Activated CD4-positive, alpha-beta memory T cell treated with anti-CD3 and anti-CD28 coated beads for 36 hours (primary cell): Measurements from ENCODE around the gene MCL1. TPM values are rescaled to one million over a fixed set of nuclear protein-coding genes. Genes with fewer than 3 reads are reported as not detected.
"Not testable (repeated sequence)": the region's sequence is repeated elsewhere in the genome, so short reads cannot be mapped to it uniquely, and the experiment has no call there.

Experiments
- CTCF ChIA-PET: fragments of 350-600 bp; sonication (Branson Sonifier 250); formaldehyde crosslinking; loops from one replicate; lab custom pipeline; 2021; ENCODE audit warnings: antibody characterized with exemption, inconsistent platforms; lab: Charles Lee
- POLR2A ChIA-PET: fragments of 350-600 bp; sonication (Branson Sonifier 250); formaldehyde crosslinking; loops from one replicate; lab custom pipeline; 2021; ENCODE audit warnings: antibody characterized with exemption; lab: Charles Lee
- DNase-seq: peaks from one replicate; pipeline ENCODE4 v3.0.0-alpha.2; 2020
- H3K27ac Mint-ChIP-seq: one replicate; pipeline ENCODE4 v1.8.0; 2021; ENCODE audit warnings: mixed read lengths
- H3K27me3 Mint-ChIP-seq: one replicate; pipeline ENCODE4 v1.8.0; 2021; ENCODE audit warnings: mixed read lengths
- H3K36me3 Mint-ChIP-seq: one replicate; pipeline ENCODE4 v1.8.0; 2021; ENCODE audit warnings: mixed read lengths
- H3K4me1 Mint-ChIP-seq: one replicate; pipeline ENCODE4 v1.8.0; 2021; ENCODE audit warnings: low read depth, mixed read lengths
- H3K4me3 Mint-ChIP-seq: one replicate; pipeline ENCODE4 v1.8.0; 2021; ENCODE audit warnings: mild to moderate bottlenecking, mixed read lengths
- H3K9me3 Mint-ChIP-seq: one replicate; pipeline ENCODE4 v1.8.0; 2021; ENCODE audit warnings: mixed read lengths
- intact Hi-C: fragments of 100-400 bp; cut with micrococcal nuclease; formaldehyde crosslinking; loops from one replicate; pipeline ENCODE4 v1.15.1; 2023
- total RNA-seq, 2 experiments: library from RNA; stranded (reverse); gene quantifications; one replicate each; pipeline ENCODE4 v1.2.3, GENCODE V29; 2021

MCL1 gene
- total RNA-seq, 2 experiments from 2014 or later: 280 to 288 TPM

- DNase-seq: no peak
- Mint-ChIP-seq H3K4me3 (no peak overlapping the region), H3K27ac (peak overlapping the region; percentile 55), H3K36me3 (peaks cover 71% of the 10 kb centered on the region), H3K4me1 (peaks cover 78% of the 10 kb centered on the region), H3K9me3 (no peaks in the 10 kb centered on the region), H3K27me3 (no peaks in the 10 kb centered on the region)
- ChIA-PET POLR2A (interaction anchor here (0.6 to 6.7 kb wide), 8 partner anchors 9 to 58 kb away, joined by 3 to 43 read pairs (median 6); partner anchors contain the start of genes ENSA and MCL1), CTCF (interaction anchor here (0.6 to 12.1 kb wide), 12 partner anchors 10 to 376 kb away, joined by 3 to 243 read pairs (median 5); partner anchors contain the start of genes ENSA, GOLPH3L and MCL1)
- intact Hi-C loops: loop anchor here (10.0 kb wide), 1 partner anchor 385 kb away; the partner anchor contains the start of gene ANP32E
Measured at GRCh38 chr1:150619576-150620509, 40.4 kb upstream of the MCL1 start.

- intact Hi-C loops: loop anchor here (10.0 kb wide), 1 partner anchor 381 kb away; the partner anchor contains the start of gene ANP32E
- H3K4me1 Mint-ChIP-seq: peaks cover 75% of the 10 kb centered on the region
- DNase-seq: peak; percentile 49
- ChIA-PET POLR2A (interaction anchor here (0.6 to 9.2 kb wide), 6 partner anchors 14 to 358 kb away, joined by 3 to 147 read pairs (median 5); partner anchors contain the start of genes ENSA and MCL1), CTCF (interaction anchor here (0.6 to 3.9 kb wide), 6 partner anchors 32 to 307 kb away, joined by 3 to 33 read pairs (median 4); no protein-coding TSS in a partner anchor)
- H3K27me3 Mint-ChIP-seq: no peaks in the 10 kb centered on the region
- H3K36me3 Mint-ChIP-seq: peaks cover 54% of the 10 kb centered on the region
- H3K27ac Mint-ChIP-seq: peak overlapping the region; percentile 90
- H3K9me3 Mint-ChIP-seq: no peaks in the 10 kb centered on the region
- H3K4me3 Mint-ChIP-seq: peak overlapping the region; percentile 63
Measured at GRCh38 chr1:150615346-150616201, 36.2 kb upstream of the MCL1 start.

- Mint-ChIP-seq H3K36me3 (peaks cover 42% of the 10 kb centered on the region), H3K27ac (peak overlapping the region; percentile 97), H3K27me3 (no peaks in the 10 kb centered on the region), H3K4me3 (peak overlapping the region; percentile 62), H3K4me1 (peaks cover 66% of the 10 kb centered on the region), H3K9me3 (no peaks in the 10 kb centered on the region)
- peak; percentile 75 for DNase-seq
- CTCF ChIA-PET: interaction anchor here (0.6 to 3.9 kb wide), 8 partner anchors 9 to 85 kb away, joined by 3 to 33 read pairs (median 6); partner anchors contain the start of genes ENSA and MCL1
- intact Hi-C loops: loop anchor here (1.0 to 10.0 kb wide), 10 partner anchors 8 to 544 kb away; partner anchors contain the start of genes ANP32E, ARNT, TARS2 and TNFAIP8L2
- POLR2A ChIA-PET: interaction anchor here (0.8 to 9.2 kb wide), 9 partner anchors 9 to 377 kb away, joined by 3 to 147 read pairs (median 4); partner anchors contain the start of genes ENSA and MCL1
Measured at GRCh38 chr1:150613061-150613920, 33.9 kb upstream of the MCL1 start.

GRCh38 chr1:150612014-150612345 is 32.6 kb upstream of the MCL1 start:
- peak overlapping the region; percentile 97 for H3K27ac Mint-ChIP-seq
- intact Hi-C loops: loop anchor here (2.0 to 10.0 kb wide), 7 partner anchors 125 to 545 kb away; partner anchors contain the start of genes ANP32E, ARNT, TARS2 and TNFAIP8L2
- H3K4me1 Mint-ChIP-seq: peaks cover 64% of the 10 kb centered on the region
- ChIA-PET POLR2A (interaction anchor here (0.9 to 9.2 kb wide), 6 partner anchors 16 to 45 kb away, joined by 3 to 147 read pairs (median 6); partner anchors contain the start of genes ENSA and MCL1), CTCF (interaction anchor here (0.6 to 2.6 kb wide), 3 partner anchors 9 to 51 kb away, joined by 3 to 10 read pairs (median 4); no protein-coding TSS in a partner anchor)
- H3K27me3 Mint-ChIP-seq: no peaks in the 10 kb centered on the region
- H3K36me3 Mint-ChIP-seq: peaks cover 38% of the 10 kb centered on the region
- no peak for DNase-seq
- no peaks in the 10 kb centered on the region for H3K9me3 Mint-ChIP-seq
- peak overlapping the region; percentile 9 for H3K4me3 Mint-ChIP-seq

GRCh38 chr1:150610576-150610975 is 31.2 kb upstream of the MCL1 start:
- peaks cover 24% of the 10 kb centered on the region for H3K36me3 Mint-ChIP-seq
- ChIA-PET POLR2A (interaction anchor here (0.7 to 9.2 kb wide), 3 partner anchors 19 to 44 kb away, joined by 4 to 147 read pairs (median 105); partner anchors contain the start of genes ENSA and MCL1), CTCF (interaction anchor here (1.5 to 1.9 kb wide), 2 partner anchors 9 to 43 kb away, joined by 5 to 10 read pairs; no protein-coding TSS in a partner anchor)
- H3K27ac Mint-ChIP-seq: peak overlapping the region; percentile 97
- DNase-seq: no peak
- intact Hi-C loops: loop anchor here (5.0 to 10.0 kb wide), 6 partner anchors 123 to 547 kb away; partner anchors contain the start of genes ANP32E, ARNT, TARS2 and TNFAIP8L2
- peaks cover 53% of the 10 kb centered on the region for H3K4me1 Mint-ChIP-seq
- H3K9me3 Mint-ChIP-seq: no peaks in the 10 kb centered on the region
- no peak overlapping the region for H3K4me3 Mint-ChIP-seq
- H3K27me3 Mint-ChIP-seq: no peaks in the 10 kb centered on the region

- ChIA-PET POLR2A (interaction anchor here (0.7 to 9.2 kb wide), 3 partner anchors 31 to 115 kb away, joined by 4 to 147 read pairs (median 105); partner anchors contain the start of gene MCL1), CTCF (interaction anchor here (1.0 to 1.9 kb wide), 5 partner anchors 10 to 51 kb away, joined by 3 to 10 read pairs (median 7); no protein-coding TSS in a partner anchor)
- H3K9me3 Mint-ChIP-seq: no peaks in the 10 kb centered on the region
- H3K27ac Mint-ChIP-seq: peak overlapping the region; percentile 46
- intact Hi-C loops: loop anchor here (5.0 to 10.0 kb wide), 6 partner anchors 122 to 548 kb away; partner anchors contain the start of genes ANP32E, ARNT, TARS2 and TNFAIP8L2
- H3K4me3 Mint-ChIP-seq: no peak overlapping the region
- peaks cover 47% of the 10 kb centered on the region for H3K4me1 Mint-ChIP-seq
- H3K27me3 Mint-ChIP-seq: no peaks in the 10 kb centered on the region
- DNase-seq: no peak
- H3K36me3 Mint-ChIP-seq: peaks cover 17% of the 10 kb centered on the region
Measured at GRCh38 chr1:150609732-150610131, 30.3 kb upstream of the MCL1 start.

GRCh38 chr1:150606463-150607142 is 27.2 kb upstream of the MCL1 start:
- ChIA-PET CTCF (interaction anchor here (0.6 to 1.0 kb wide), 3 partner anchors 34 to 927 kb away, joined by 3 to 5 read pairs (median 3); no protein-coding TSS in a partner anchor), POLR2A (interaction anchor here (0.7 to 1.4 kb wide), 4 partner anchors 28 to 46 kb away, joined by 3 to 5 read pairs (median 4); partner anchors contain the start of gene MCL1)
- DNase-seq: no peak
- Mint-ChIP-seq H3K27ac (no peak overlapping the region), H3K4me3 (no peak overlapping the region), H3K4me1 (peaks cover 31% of the 10 kb centered on the region), H3K9me3 (no peaks in the 10 kb centered on the region), H3K27me3 (no peaks in the 10 kb centered on the region), H3K36me3 (peaks cover 15% of the 10 kb centered on the region)
- intact Hi-C loops: no loop called here

GRCh38 chr1:150605451-150605731 is 26.0 kb upstream of the MCL1 start:
- Mint-ChIP-seq H3K36me3 (peaks cover 12% of the 10 kb centered on the region), H3K4me1 (peaks cover 22% of the 10 kb centered on the region), H3K27ac (peak overlapping the region; percentile 71)
- H3K9me3 Mint-ChIP-seq, H3K4me3 Mint-ChIP-seq, DNase-seq, intact Hi-C loops, H3K27me3 Mint-ChIP-seq, CTCF ChIA-PET: not testable (repeated sequence)
- POLR2A ChIA-PET: interaction anchor here (0.6 to 2.8 kb wide), 5 partner anchors 26 to 92 kb away, joined by 3 to 15 read pairs (median 5); partner anchors contain the start of genes GOLPH3L and MCL1

GRCh38 chr1:150604226-150604588 is 24.8 kb upstream of the MCL1 start:
- ChIA-PET POLR2A (interaction anchor here (0.8 to 2.8 kb wide), 6 partner anchors 9 to 43 kb away, joined by 3 to 15 read pairs (median 5); partner anchors contain the start of gene MCL1), CTCF (interaction anchor here (1.4 kb wide), 2 partner anchors 9 to 44 kb away, joined by 4 to 7 read pairs; no protein-coding TSS in a partner anchor)
- H3K9me3 Mint-ChIP-seq: no peaks in the 10 kb centered on the region
- DNase-seq: no peak
- H3K4me1 Mint-ChIP-seq: peaks cover 18% of the 10 kb centered on the region
- intact Hi-C loops: loop anchor here (1.0 kb wide), 1 partner anchor 9 kb away; no protein-coding TSS in a partner anchor
- no peaks in the 10 kb centered on the region for H3K27me3 Mint-ChIP-seq
- H3K27ac Mint-ChIP-seq: peak overlapping the region; percentile 92
- H3K4me3 Mint-ChIP-seq: no peak overlapping the region
- H3K36me3 Mint-ChIP-seq: peaks cover 15% of the 10 kb centered on the region
